HepG2 (cell line): ENCODE results near the gene TMEM250. TPM values are rescaled to one million over a fixed set of nuclear protein-coding genes. Genes with fewer than 3 reads are reported as not detected.
A peak's percentile ranks its signal among the peaks of the same experiment; 100 is the strongest.

Experiments used
- ATAC-seq: fragments of 200-7000 bp; cut with Tn5 transposase; 3 replicates; pipeline ENCODE4 v1.9.1; 2020; ENCODE audit warnings: mild to moderate bottlenecking, moderate library complexity
- BruUV-seq: library from RNA; stranded (reverse); fragments of 400-500 nt; replicated peaks from 2 replicates; lab custom pipeline; 2021; lab: Mats Ljungman, UMichigan
- CTCF ChIA-PET: fragments of 300-600 bp; formaldehyde crosslinking; extraction: SDS; loops from one replicate; lab custom pipeline; 2021; ENCODE audit warnings: low total read pairs, inconsistent platforms, low intra/inter-chr PET ratio; lab: Yijun Ruan, JAX
- POLR2A ChIA-PET: fragments of 350-600 bp; sonication (Branson Sonifier 250); formaldehyde crosslinking; loops from one replicate; lab custom pipeline; 2020; ENCODE audit warnings: antibody characterized with exemption, inconsistent platforms; lab: Yijun Ruan, JAX
- DNase-seq: peaks from one replicate; pipeline ENCODE4 v3.0.0-alpha.2; 2015; ENCODE audit warnings: low spot score
- FAIRE-seq: peaks from 3 replicates; lab custom pipeline; 2011; peaks lifted over from hg19 to GRCh38; lab: Jason Lieb, UNC
- H2AFZ ChIP-seq: one replicate; pipeline ENCODE4 v1.6.1; 2011; ENCODE audit warnings: low read length, inconsistent platforms
- H3K27ac ChIP-seq: fragments of 300-600 bp; 3 replicates; pipeline ENCODE4 v1.8.0; 2011; ENCODE audit warnings: mixed run types, mild to moderate bottlenecking, mixed read lengths, low read length, inconsistent platforms; ENCODE audit not compliant: insufficient read depth; ENCODE audit errors: extremely low read length
- H3K27me3 ChIP-seq, 2 experiments: fragments of 200-600 bp in 1 of 2; 2 replicates in 1 of 2; 3 replicates in 1 of 2; pipeline versions ENCODE4 v1.6.0 to v1.8.0; 2011; ENCODE audit warnings: low read length in 2 of 2, mild to moderate bottlenecking in 2 of 2, moderate library complexity in 2 of 2, inconsistent platforms in 1 of 2; ENCODE audit not compliant: insufficient read depth in 2 of 2, control insufficient read depth in 1 of 2
- H3K36me3 ChIP-seq, 2 experiments: fragments of 200-600 bp in 1 of 2; replicated peaks in 1 of 2; 2 replicates in 1 of 2; 3 replicates in 1 of 2; pipeline versions ENCODE4 v1.5.1 to v1.8.0; 2011; ENCODE audit warnings: low read length in 2 of 2, inconsistent platforms in 1 of 2; ENCODE audit not compliant: insufficient read depth in 2 of 2, control insufficient read depth in 1 of 2
- H3K4me1 ChIP-seq: 2 replicates; pipeline ENCODE4 v1.5.1; 2012; ENCODE audit warnings: low read length, inconsistent platforms; ENCODE audit not compliant: insufficient read depth
- H3K4me2 ChIP-seq: 2 replicates; pipeline ENCODE4 v1.6.0; 2011; ENCODE audit warnings: low read depth, low read length, inconsistent platforms
- H3K4me3 ChIP-seq, 3 experiments: fragments of 200-600 bp in 1 of 3; sonication (generic), shearing (Covaris generic) in 1 of 3; replicated peaks in 1 of 3; 2 replicates each; pipeline ENCODE4 v1.5.1; 2011 to 2016; ENCODE audit warnings: low read length in 3 of 3, inconsistent platforms in 2 of 3, low read depth in 2 of 3, mild to moderate bottlenecking in 2 of 3, control low read depth in 1 of 3, mixed read lengths in 1 of 3; ENCODE audit not compliant: insufficient read depth in 1 of 3
- H3K79me2 ChIP-seq: one replicate; pipeline ENCODE4 v1.6.1; 2011; ENCODE audit warnings: low read length, inconsistent platforms; ENCODE audit not compliant: insufficient read depth
- H3K9ac ChIP-seq: 2 replicates; pipeline ENCODE4 v1.6.0; 2011; ENCODE audit warnings: mild to moderate bottlenecking, low read depth, low read length, inconsistent platforms; ENCODE audit not compliant: insufficient read depth
- H3K9me3 ChIP-seq: 2 replicates; pipeline ENCODE4 v1.5.1; 2012; ENCODE audit warnings: mild to moderate bottlenecking, low read length
- H4K20me1 ChIP-seq: 2 replicates; pipeline ENCODE4 v1.6.0; 2011; ENCODE audit warnings: inconsistent platforms, mild to moderate bottlenecking, low read length, moderate library complexity; ENCODE audit not compliant: insufficient read depth
- EEA1 ChIP-seq: sonication (generic); formaldehyde crosslinking; IDR thresholded peaks from 2 replicates; pipeline ENCODE4 v1.5.1; 2020; ENCODE audit warnings: mild to moderate bottlenecking, missing genetic modification reagents, borderline replicate concordance
- MAFG ChIP-seq: sonication (generic); formaldehyde crosslinking; IDR thresholded peaks from 2 replicates; pipeline ENCODE4 v1.5.1; 2020; ENCODE audit warnings: mild to moderate bottlenecking, missing genetic modification reagents
- RELA ChIP-seq: sonication (generic); formaldehyde crosslinking; IDR thresholded peaks from 2 replicates; pipeline ENCODE4 v1.4.0; 2020; ENCODE audit warnings: missing genetic modification reagents
- WGBS: methylation state at CpG from one replicate; pipeline ENCODE4 v1.1.6; 2017; ENCODE audit warnings: low lambda C conversion rate; 5-methylcytosine and 5-hydroxymethylcytosine counted together
- in situ Hi-C: cut with HindIII; loops from 2 replicates; pipeline ENCODE4 v1.10.0; 2017; ENCODE audit warnings: low pct_unique_long_range_greater_than_20kb; ENCODE audit not compliant: extremely low pct_ligation_motif_present
- intact Hi-C: fragments of 100-400 bp; cut with micrococcal nuclease; formaldehyde crosslinking; loops from one replicate; pipeline ENCODE4 v1.10.0; 2022; ENCODE audit not compliant: unreplicated experiment
- polyA plus RNA-seq, 8 experiments: library from polyadenylated mRNA; depleted of rRNA in 3 of 8; stranded (reverse) in 7 of 8; unstranded in 1 of 8; fragments of >200 nt; fragmentation: Illumina TruSeq in 4 of 8; extraction: Trizol in 4 of 8; gene quantifications; 2 replicates each; pipeline versions ENCODE4 v1.2.1 to v1.2.3, GENCODE V29; 2011 to 2016; ENCODE audit warnings: low read depth in 4 of 8, missing spikeins in 1 of 8, mixed read lengths in 1 of 8; ENCODE audit not compliant: insufficient read depth in 1 of 8
- total RNA-seq, 5 experiments: library from RNA; depleted of rRNA; stranded (reverse); fragments of >200 nt; fragmentation: Illumina TruSeq; extraction: Trizol; gene quantifications; 2 replicates each; pipeline ENCODE4 v1.2.3, GENCODE V29; 2016; ENCODE audit warnings: low read depth in 1 of 5
- TF ChIP-seq, protein P1 (sequence below): sonication (generic); formaldehyde crosslinking; IDR thresholded peaks from 2 replicates; pipeline ENCODE4 v1.4.0; 2020; ENCODE audit warnings: missing genetic modification reagents
- TF ChIP-seq, protein P2 (sequence below): sonication (generic); formaldehyde crosslinking; IDR thresholded peaks from 2 replicates; pipeline ENCODE4 v1.4.0; 2020; ENCODE audit warnings: missing genetic modification reagents, borderline replicate concordance
- TF ChIP-seq, protein P3 (sequence below): sonication (generic); formaldehyde crosslinking; IDR thresholded peaks from 2 replicates; pipeline ENCODE4 v1.5.0; 2020; ENCODE audit warnings: missing genetic modification reagents, mild to moderate bottlenecking, borderline replicate concordance
- TF ChIP-seq, protein P4 (sequence below): sonication (generic); formaldehyde crosslinking; IDR thresholded peaks from 2 replicates; pipeline ENCODE4 v1.4.0; 2020; ENCODE audit warnings: missing genetic modification reagents

The TMEM250 gene
- total and polyA plus RNA-seq, 2 of the 13 experiments (the other 11 are each of a cell fraction or from before 2014, with no cell fraction given): 5.5 to 13.9 TPM

DNA sequence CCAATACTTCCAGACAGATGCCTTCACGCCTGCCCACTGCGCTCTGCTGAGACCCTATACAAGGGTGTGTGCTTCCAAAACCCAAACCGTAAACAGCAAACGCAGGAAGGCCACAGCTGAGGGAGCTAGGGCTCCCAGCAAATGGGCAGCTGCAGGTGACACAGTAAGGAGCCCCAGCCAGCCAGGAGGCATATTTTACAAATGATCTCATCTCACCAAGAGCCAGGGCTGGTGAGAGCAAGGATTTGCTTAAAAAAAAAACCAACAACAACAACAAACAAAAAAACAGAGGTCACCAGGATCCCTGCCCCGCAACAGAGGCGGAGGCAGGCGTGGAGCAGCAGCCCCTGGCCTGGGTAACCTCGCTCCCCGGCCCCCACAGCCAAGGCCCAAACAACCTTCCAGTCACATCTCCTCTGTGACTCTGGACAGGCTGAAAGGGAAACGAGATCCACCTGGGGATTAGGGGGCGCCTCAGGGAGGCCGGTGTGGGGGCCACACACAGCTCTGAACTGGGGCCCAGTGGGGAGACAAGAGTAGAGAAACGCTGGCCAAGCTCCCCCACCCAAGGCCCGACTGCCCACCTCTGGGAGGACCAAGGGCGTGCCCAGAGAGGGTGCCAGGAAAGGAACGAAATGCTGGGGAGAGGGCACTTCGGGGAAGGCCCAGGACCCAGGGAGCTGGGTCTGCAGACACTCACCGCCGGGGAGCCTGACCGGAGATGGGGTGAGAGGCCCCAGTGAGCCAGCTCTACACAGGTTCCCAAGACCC, 26.9 kb downstream of the TMEM250 start:
- H3K9ac ChIP-seq: 0 out of 2 replicates have a peak overlapping the region, but pooled peaks have one; percentile 8
- peaks cover 41% of the 10 kb centered on the region; the same call in 1 of the 2 replicates for H4K20me1 ChIP-seq
- H3K27me3 ChIP-seq: peaks cover 0 to 3% of the 10 kb centered on the region in 2 experiments; a peak in 1 of 5 replicates
- WGBS: 88% methylated on average over 17 of the region's 20 CpGs
- H3K36me3 ChIP-seq: 0 out of 5 replicates have a peak, but pooled peaks cover 2 to 5% of the 10 kb centered on the region in 2 experiments
- intact Hi-C loops: loop anchor here (5.0 kb wide), 1 partner anchor 39 kb away; no protein-coding TSS in a partner anchor
- H3K4me3 ChIP-seq: no peak overlapping the region
- no peak overlapping the region for H2AFZ ChIP-seq
- ChIA-PET POLR2A (no interaction called here), CTCF (no interaction called here)
- H3K27ac ChIP-seq: no peak overlapping the region
- no peak for ATAC-seq
- no peaks in the 10 kb centered on the region for H3K9me3 ChIP-seq
- in situ Hi-C loops: no loop called here
- H3K4me2 ChIP-seq: peak overlapping the region; percentile 91; the same call in 1 of the 2 replicates
- no peak for FAIRE-seq
- H3K4me1 ChIP-seq: peaks cover 47% of the 10 kb centered on the region
- peaks cover 72% of the 10 kb centered on the region for H3K79me2 ChIP-seq
- no TSS peak for BruUV-seq
- no peak for DNase-seq
- TF ChIP-seq, protein P1, sequence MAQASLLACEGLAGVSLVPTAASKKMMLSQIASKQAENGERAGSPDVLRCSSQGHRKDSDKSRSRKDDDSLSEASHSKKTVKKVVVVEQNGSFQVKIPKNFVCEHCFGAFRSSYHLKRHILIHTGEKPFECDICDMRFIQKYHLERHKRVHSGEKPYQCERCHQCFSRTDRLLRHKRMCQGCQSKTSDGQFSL (CRISPR knock-in tag): no peak
- TF ChIP-seq, protein P2, sequence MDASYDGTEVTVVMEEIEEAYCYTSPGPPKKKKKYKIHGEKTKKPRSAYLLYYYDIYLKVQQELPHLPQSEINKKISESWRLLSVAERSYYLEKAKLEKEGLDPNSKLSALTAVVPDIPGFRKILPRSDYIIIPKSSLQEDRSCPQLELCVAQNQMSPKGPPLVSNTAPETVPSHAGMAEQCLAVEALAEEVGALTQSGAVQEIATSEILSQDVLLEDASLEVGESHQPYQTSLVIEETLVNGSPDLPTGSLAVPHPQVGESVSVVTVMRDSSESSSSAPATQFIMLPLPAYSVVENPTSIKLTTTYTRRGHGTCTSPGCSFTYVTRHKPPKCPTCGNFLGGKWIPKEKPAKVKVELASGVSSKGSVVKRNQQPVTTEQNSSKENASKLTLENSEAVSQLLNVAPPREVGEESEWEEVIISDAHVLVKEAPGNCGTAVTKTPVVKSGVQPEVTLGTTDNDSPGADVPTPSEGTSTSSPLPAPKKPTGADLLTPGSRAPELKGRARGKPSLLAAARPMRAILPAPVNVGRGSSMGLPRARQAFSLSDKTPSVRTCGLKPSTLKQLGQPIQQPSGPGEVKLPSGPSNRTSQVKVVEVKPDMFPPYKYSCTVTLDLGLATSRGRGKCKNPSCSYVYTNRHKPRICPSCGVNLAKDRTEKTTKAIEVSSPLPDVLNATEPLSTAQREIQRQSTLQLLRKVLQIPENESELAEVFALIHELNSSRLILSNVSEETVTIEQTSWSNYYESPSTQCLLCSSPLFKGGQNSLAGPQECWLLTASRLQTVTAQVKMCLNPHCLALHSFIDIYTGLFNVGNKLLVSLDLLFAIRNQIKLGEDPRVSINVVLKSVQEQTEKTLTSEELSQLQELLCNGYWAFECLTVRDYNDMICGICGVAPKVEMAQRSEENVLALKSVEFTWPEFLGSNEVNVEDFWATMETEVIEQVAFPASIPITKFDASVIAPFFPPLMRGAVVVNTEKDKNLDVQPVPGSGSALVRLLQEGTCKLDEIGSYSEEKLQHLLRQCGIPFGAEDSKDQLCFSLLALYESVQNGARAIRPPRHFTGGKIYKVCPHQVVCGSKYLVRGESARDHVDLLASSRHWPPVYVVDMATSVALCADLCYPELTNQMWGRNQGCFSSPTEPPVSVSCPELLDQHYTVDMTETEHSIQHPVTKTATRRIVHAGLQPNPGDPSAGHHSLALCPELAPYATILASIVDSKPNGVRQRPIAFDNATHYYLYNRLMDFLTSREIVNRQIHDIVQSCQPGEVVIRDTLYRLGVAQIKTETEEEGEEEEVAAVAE (CRISPR knock-in tag): no peak
- TF ChIP-seq EEA1 (CRISPR knock-in tag) (no peak), RELA (no peak), MAFG (CRISPR knock-in tag) (no peak)
- TF ChIP-seq, protein P3, sequence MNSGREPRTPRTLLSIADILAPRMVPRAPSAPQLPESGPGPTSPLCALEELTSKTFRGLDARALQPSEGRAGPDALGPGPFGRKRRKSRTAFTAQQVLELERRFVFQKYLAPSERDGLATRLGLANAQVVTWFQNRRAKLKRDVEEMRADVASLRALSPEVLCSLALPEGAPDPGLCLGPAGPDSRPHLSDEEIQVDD (CRISPR knock-in tag): no peak
- TF ChIP-seq, protein P4, sequence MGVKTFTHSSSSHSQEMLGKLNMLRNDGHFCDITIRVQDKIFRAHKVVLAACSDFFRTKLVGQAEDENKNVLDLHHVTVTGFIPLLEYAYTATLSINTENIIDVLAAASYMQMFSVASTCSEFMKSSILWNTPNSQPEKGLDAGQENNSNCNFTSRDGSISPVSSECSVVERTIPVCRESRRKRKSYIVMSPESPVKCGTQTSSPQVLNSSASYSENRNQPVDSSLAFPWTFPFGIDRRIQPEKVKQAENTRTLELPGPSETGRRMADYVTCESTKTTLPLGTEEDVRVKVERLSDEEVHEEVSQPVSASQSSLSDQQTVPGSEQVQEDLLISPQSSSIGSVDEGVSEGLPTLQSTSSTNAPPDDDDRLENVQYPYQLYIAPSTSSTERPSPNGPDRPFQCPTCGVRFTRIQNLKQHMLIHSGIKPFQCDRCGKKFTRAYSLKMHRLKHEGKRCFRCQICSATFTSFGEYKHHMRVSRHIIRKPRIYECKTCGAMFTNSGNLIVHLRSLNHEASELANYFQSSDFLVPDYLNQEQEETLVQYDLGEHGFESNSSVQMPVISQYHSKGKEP (CRISPR knock-in tag): no peak
